Measurements from ENCODE around the gene DPP6.

Gene DPP6

DNA sequence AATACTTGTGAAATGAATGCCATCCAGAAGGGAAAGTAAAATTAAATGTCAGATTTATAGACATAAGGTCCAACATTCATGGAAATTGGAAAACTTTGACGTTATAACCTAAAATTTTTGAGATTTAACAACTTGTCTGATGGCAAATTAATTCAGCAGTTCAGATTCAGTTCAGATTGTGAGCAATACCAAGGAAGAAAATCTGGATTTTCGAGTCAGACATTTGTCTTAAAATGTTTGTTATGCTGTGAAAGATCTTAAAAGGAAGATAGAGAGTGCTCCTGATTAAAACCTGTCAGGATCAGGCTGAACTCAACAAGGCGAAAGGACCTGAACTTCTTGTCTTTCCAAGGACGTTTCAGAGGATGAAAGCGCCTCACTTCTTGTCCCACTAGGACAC, 629.8 kb downstream of the DPP6 start:
- TF ChIP-seq, protein P1, sequence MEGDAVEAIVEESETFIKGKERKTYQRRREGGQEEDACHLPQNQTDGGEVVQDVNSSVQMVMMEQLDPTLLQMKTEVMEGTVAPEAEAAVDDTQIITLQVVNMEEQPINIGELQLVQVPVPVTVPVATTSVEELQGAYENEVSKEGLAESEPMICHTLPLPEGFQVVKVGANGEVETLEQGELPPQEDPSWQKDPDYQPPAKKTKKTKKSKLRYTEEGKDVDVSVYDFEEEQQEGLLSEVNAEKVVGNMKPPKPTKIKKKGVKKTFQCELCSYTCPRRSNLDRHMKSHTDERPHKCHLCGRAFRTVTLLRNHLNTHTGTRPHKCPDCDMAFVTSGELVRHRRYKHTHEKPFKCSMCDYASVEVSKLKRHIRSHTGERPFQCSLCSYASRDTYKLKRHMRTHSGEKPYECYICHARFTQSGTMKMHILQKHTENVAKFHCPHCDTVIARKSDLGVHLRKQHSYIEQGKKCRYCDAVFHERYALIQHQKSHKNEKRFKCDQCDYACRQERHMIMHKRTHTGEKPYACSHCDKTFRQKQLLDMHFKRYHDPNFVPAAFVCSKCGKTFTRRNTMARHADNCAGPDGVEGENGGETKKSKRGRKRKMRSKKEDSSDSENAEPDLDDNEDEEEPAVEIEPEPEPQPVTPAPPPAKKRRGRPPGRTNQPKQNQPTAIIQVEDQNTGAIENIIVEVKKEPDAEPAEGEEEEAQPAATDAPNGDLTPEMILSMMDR (IDR thresholded peaks at IDR 0.05; ENCODE audit: extremely low read depth, insufficient read depth, missing control alignments), result no peak
- DNase-seq (ENCODE audit: low spot score), result no peak
- in situ Hi-C loops (cut with MboI; ENCODE audit: low pct_unique_long_range_greater_than_20kb, low sequenced_read_pairs, unreplicated experiment), result no loop called here

DNA sequence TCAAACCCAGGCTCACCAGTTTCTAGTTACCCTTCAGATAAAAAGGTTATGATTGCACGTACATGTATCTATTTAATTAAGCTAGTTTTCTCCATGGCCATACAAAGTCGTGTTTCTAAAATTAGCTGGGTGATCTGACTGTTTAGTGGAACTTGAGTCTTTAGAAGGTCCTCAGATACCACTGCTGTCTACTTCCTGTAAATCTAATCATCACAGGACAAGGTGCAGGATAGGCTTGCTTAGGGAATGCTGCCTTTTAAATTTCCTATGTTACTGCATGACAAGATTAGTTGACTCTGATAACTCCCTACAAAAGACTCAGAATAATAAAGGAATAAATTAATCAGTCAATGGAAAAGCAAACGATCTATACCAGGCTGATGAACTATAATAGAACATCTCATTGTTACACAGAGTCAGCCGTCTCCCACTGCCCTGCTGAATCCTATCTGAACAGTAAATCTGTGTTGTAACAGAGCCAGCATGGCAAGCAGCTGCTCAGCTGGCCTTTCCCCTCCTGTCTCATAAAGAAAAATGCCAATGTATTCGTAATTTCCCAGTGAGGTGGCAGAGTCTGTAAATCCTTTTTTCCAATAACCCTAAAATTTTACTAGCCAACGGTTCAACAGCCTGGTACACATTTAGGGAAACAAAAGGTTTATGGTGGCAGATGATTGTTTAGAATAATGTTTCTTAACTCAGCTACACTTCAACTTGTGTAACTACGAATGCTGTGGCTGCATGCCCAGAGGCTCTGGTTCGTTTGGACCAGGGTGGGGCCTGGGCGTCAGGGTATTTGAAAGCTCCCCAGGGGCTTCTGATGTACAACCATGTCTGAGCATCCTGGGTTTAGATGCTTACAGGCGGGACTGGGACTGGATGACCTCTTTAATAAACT, 632.7 kb downstream of the DPP6 start:
- DNase-seq (ENCODE audit: low spot score), result no peak
- in situ Hi-C loops (cut with MboI; ENCODE audit: low pct_unique_long_range_greater_than_20kb, low sequenced_read_pairs, unreplicated experiment), result no loop called here
- TF ChIP-seq, protein P1 (IDR thresholded peaks at IDR 0.05; ENCODE audit: extremely low read depth, insufficient read depth, missing control alignments), result no peak

DNA sequence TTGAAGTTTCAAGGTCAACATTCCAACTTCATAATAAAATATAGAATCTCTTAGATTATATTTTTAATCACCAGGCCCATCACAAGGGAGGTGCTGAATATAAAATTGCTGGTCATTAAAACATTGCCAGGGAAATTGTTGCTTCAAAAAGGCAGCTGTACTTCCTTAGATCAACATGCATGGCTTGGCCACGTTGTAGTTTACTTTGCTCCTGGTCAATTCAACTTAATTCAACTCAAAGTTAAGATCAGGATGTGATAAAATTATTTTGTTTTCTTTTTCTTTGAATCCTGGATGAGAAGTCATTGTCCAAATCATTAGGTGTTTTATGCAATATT, 633.3 kb downstream of the DPP6 start:
- in situ Hi-C loops (cut with MboI; ENCODE audit: low pct_unique_long_range_greater_than_20kb, low sequenced_read_pairs, unreplicated experiment), result no loop called here
- DNase-seq (ENCODE audit: low spot score), result no peak
- TF ChIP-seq, protein P1 (IDR thresholded peaks at IDR 0.05; ENCODE audit: extremely low read depth, insufficient read depth, missing control alignments), result no peak

GRCh38 chr7:154686305-154686704, 634.1 kb downstream of the DPP6 start:
- in situ Hi-C loops (cut with MboI; ENCODE audit: low pct_unique_long_range_greater_than_20kb, low sequenced_read_pairs, unreplicated experiment), result no loop called here
- TF ChIP-seq, protein P1 (IDR thresholded peaks at IDR 0.05; ENCODE audit: extremely low read depth, insufficient read depth, missing control alignments), result no peak
- DNase-seq (ENCODE audit: low spot score), result no peak

DNA sequence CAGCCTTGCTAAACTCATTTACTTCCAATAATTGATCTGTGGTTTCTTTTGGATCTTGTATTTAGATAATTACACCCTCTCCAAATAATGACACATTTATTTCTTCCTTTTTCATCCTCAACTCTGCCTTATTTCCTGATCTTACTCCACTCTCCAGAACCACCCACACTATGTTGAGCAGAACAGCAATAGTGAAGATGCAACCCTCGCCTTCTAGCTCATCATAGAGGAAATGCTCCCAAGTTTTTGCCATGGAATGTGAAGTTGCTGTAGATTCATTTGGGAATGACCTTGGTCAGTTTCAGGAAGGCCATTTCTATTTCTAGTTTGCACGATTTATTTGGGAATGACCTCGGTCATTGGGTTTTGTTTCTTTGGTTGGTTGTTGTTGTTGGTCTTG, 636.8 kb downstream of the DPP6 start:
- no peak for DNase-seq (ENCODE audit: low spot score)
- in situ Hi-C loops (cut with MboI; ENCODE audit: low pct_unique_long_range_greater_than_20kb, low sequenced_read_pairs, unreplicated experiment), result no loop called here
- TF ChIP-seq, protein P1 (IDR thresholded peaks at IDR 0.05; ENCODE audit: extremely low read depth, insufficient read depth, missing control alignments), result no peak

DNA sequence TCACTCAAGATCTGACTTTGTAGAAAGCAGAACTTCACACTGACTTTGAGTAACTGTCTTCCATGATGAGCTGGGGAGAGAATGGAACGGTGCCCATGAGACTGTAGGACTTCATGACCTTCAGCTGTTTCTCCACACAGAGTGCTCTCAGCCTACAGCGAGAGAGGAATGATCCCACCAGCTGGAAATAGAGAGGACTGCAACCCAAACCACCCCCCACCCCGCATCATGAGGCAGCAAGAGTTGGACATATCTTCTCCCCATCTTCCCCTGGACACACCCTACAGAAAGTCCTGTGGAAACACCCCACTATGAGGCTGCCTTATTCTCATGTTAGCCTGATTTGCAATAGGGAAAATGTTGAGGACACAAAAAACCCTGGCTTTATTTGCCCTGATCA, 638.2 kb downstream of the DPP6 start:
- no peak for DNase-seq (ENCODE audit: low spot score)
- in situ Hi-C loops (cut with MboI; ENCODE audit: low pct_unique_long_range_greater_than_20kb, low sequenced_read_pairs, unreplicated experiment), result no loop called here
- TF ChIP-seq, protein P1 (IDR thresholded peaks at IDR 0.05; ENCODE audit: extremely low read depth, insufficient read depth, missing control alignments), result no peak

Measured in GM13977 (cell line).